ENCODE results near the gene SEPTIN10. TPM values are rescaled to one million over a fixed set of nuclear protein-coding genes. Genes with fewer than 3 reads are reported as not detected.

Gene SEPTIN10
- total and polyA plus RNA-seq, 7 donors: 20.6 to 39.8 (median 32.3) TPM

- intact Hi-C loops (cut with DNase I): no loop called here
- Histone ChIP-seq H3K36me3 (ENCODE audit: insufficient read depth in 1 of 2, low read depth in 1 of 2) (peaks cover 0 to 22% of the 10 kb centered on the region in 2 donors), H3K4me3 (no peak overlapping the region), H3K27me3 (ENCODE audit: insufficient read depth in 3 of 3, low read length in 2 of 3) (no peaks in the 10 kb centered on the region), H3K27ac (no peak overlapping the region), H3K9me3 (no peaks in the 10 kb centered on the region), H3K4me1 (no peaks in the 10 kb centered on the region)
- no peak for TF ChIP-seq CTCF (IDR thresholded peaks at IDR 0.05)
- ATAC-seq: no peak
- 79 to 91% (median 81%) methylated on average over 9 of the region's 9 CpGs for WGBS, 3 donors
- DNase-seq: no peak
These were observed 58.3 kb downstream of the SEPTIN10 start for GRCh38 chr2:109555346-109555900.

- DNase-seq: no peak
- no peak overlapping the region for H3K4me3 ChIP-seq
- no peaks in the 10 kb centered on the region for H3K9me3 ChIP-seq
- no peaks in the 10 kb centered on the region for H3K4me1 ChIP-seq
- H3K27ac ChIP-seq: no peak overlapping the region
- ATAC-seq: no peak
- intact Hi-C loops (cut with DNase I): no loop called here
- TF ChIP-seq CTCF (IDR thresholded peaks at IDR 0.05): no peak
- no peaks in the 10 kb centered on the region for H3K27me3 ChIP-seq (ENCODE audit: insufficient read depth in 3 of 3, low read length in 2 of 3)
- WGBS, 3 donors: 83 to 90% (median 87%) methylated on average over 2 of the region's 2 CpGs
- H3K36me3 ChIP-seq (ENCODE audit: insufficient read depth in 1 of 2, low read depth in 1 of 2): peaks cover 0 to 22% of the 10 kb centered on the region in 2 donors
These were observed 59.0 kb downstream of the SEPTIN10 start for GRCh38 chr2:109554758-109555157.

DNA sequence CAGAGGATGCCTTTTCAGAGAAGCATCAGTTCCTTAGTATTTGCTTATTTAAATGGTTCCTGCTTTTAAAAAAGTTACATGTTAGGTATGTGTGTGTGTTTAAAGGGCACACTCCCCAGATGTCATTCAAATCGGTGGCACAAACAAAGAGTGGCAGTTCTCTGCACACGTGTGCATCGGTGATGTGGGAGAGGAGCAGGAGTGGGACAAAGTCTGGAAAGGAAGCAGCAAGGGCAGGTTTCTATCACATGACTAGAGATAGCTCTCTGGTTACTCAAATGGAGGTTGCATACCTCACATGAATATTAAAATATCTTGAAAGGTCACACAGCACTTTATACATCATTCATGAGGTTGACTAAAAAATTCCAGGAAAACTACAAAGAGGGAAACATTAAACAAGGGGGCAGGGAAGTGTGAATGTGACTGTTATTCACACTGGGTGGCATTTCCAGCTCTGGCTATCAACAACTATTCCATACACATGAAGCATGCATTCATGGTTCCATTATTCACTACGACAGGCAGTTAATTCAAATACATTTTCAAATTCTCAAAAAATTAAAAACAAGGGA is 64.7 kb downstream of the SEPTIN10 start:
- no peaks in the 10 kb centered on the region for H3K4me1 ChIP-seq
- no peak overlapping the region for H3K27ac ChIP-seq
- DNase-seq: no peak
- WGBS, 3 donors: 81 to 88% (median 83%) methylated on average over 4 of the region's 4 CpGs
- TF ChIP-seq CTCF (IDR thresholded peaks at IDR 0.05): no peak
- H3K36me3 ChIP-seq (ENCODE audit: insufficient read depth in 1 of 2, low read depth in 1 of 2): peaks cover 0 to 13% of the 10 kb centered on the region in 2 donors
- H3K27me3 ChIP-seq (ENCODE audit: insufficient read depth in 3 of 3, low read length in 2 of 3): no peaks in the 10 kb centered on the region
- intact Hi-C loops (cut with DNase I): loop anchor here in 1 of 2 donors (5.0 kb wide), 1 partner anchor 168 kb away; no protein-coding TSS in a partner anchor
- ATAC-seq: no peak
- H3K4me3 ChIP-seq: no peak overlapping the region
- H3K9me3 ChIP-seq: no peaks in the 10 kb centered on the region

GRCh38 chr2:109547280-109547679 is 66.5 kb downstream of the SEPTIN10 start:
- Histone ChIP-seq H3K9me3 (no peaks in the 10 kb centered on the region), H3K4me3 (no peak overlapping the region), H3K27ac (no peak overlapping the region), H3K4me1 (no peaks in the 10 kb centered on the region), H3K36me3 (ENCODE audit: insufficient read depth in 1 of 2, low read depth in 1 of 2) (peaks cover 0 to 5% of the 10 kb centered on the region in 2 donors), H3K27me3 (ENCODE audit: insufficient read depth in 3 of 3, low read length in 2 of 3) (no peaks in the 10 kb centered on the region)
- intact Hi-C loops (cut with DNase I): loop anchor here (2.0 to 5.0 kb wide), 2 partner anchors 170 to 188 kb away; no protein-coding TSS in a partner anchor
- ATAC-seq (no peak), DNase-seq (no peak)
- whole genome bisulfite sequencing, 3 donors: 93 to 94% (median 94%) methylated on average over 2 of the region's 2 CpGs
- no peak for TF ChIP-seq CTCF (IDR thresholded peaks at IDR 0.05)
